ENCODE measurements around the gene ARID3A.

Gene ARID3A

DNA sequence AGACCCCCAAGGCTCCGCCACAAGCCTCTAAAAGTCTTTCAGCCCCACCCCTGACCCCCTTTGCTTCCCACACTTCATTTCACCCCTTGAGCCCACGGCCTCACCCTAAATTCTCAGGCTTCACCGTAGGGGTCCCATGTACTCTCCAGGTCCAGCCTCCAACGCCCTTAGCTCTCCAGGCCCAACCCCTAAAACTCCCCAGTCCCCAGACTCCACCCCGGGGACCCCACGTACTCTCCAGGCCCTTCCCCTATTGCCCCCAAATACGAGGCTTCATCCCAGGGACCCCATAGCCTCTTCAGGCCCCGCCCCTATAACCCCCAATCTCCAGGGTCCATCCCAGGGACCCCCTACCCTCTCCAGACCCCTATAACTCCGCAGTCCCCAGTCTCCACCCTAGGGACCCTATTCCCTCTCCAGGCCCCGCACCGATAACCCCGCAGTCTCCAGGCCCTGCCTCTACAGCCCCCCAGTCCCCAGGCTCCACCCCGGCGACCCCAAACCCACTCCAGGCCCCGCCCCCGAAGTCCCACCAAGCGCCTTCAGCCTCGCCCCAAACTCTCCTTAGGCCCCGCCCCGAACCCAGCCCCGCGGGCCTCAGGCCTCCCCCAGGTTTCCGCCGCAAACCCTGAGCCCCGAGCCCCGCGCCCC, 33.5 kb upstream of the ARID3A start:
- DNase-seq = no peak

DNA sequence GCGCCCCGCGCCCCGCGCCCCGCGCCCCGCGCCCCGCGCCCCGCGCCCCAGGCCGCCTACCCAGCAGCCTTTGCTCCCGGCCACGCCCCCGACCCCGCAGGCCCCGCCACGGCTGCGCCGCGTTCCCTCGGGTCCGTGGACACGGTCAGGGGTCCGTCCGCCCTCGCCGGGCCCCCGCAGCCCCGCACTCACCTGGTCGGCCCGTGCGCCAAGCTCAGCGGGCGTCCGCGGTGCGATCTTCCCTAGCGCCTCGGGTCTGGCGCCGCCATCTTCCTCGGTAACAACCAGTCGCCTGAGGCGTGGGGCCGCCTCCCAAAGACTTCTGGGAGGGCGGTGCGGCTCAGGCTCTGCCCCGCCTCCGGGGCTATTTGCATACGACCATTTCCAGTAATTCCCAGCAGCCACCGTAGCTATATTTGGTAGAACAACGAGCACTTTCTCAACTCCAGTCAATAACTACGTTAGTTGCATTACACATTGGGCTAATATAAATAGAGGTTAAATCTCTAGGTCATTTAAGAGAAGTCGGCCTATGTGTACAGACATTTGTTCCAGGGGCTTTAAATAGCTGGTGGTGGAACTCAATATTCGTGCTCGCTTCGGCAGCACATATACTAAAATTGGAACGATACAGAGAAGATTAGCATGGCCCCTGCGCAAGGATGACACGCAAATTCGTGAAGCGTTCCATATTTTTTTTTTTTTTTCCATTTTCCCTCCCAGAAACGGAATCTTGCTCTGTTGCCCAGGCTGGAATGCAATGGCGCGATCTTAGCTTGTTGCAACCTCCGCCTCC, 32.7 kb upstream of the ARID3A start, which contains the start of the genes MED16 and RNU6-9:
MED16 (minus strand) TSS at position 294 of the 796 bp plus-strand sequence. CDS start 2,056 bp downstream, outside the sequence.
RNU6-9 (plus strand) TSS at position 591 of the 796 bp plus-strand sequence.
- peak; percentile 82 for DNase-seq

- DNase-seq = no peak
These were observed 29.4 kb upstream of the ARID3A start for GRCh38 chr19:896434-896833.

DNA sequence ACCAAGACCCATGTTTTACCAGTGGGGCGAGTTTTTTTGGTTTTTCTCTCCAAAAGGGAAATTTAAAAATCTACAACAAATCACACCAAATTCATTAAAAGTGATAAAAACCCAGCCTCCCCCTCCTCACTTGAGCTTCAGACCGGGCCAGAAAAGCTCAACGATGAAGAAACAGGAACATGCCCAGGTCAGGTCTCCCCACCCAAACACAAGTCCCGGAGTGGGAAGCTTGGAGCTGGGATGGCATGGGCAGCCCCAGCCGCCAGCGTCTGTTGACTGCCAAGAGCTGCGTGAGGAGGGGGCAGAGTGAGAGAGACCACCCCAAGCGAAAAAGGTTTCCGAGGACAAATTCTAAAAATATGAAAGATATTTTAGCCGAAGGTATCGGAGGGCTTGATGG, 28.8 kb upstream of the ARID3A start:
- DNase-seq = no peak

- no peak for DNase-seq
These were observed 28.3 kb upstream of the ARID3A start for GRCh38 chr19:897442-898039.

GRCh38 chr19:898663-899062, 27.2 kb upstream of the ARID3A start:
- DNase-seq = peak; percentile 62

DNA sequence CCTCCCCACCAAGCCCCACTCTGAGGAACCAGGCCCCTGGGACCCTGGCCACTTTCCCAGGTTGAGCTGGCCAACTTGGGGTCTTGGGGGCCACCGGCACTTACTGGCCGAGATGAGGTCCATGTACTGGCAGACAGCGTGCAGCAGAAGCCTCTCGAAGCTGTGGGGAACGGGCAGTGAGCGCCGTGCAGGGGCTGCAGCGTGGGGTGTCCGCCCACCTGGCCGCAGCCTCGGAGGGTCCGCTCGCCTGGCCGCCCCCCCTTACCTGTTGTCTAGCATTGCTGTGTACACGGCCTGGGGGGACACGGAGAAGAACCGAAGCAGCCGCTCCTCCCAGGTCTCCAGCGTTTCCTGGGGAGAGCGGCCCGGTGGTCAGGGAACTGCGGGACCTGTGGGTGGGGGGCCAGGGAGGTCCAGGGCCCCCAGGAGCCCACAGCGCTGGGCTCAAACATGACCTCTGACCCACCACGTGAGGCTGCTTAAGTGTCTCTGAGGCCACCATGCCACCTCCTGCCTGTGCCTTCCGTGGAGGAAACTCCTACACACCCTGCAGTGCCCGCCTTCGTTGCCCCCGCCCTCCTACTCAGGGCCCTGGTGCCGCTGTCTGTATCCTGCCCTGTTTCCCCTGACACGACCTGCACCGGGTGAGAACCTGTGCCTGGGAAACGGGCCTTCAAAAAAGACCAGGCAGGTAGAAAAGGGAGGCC, 26.3 kb upstream of the ARID3A start:
- no peak for DNase-seq

DNA sequence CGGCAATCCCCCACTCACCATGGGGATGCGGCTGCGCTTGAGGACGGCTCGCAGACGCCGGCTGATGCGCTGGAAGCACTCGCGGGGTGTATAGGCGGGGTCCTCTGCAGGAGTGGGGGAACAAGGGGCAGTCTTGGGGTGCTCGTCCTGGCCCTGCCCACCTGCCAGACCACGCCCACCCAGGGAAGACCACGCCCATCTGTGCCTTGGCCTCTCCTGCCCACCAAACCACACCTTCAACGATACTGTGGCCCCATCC, 25.9 kb upstream of the ARID3A start:
- DNase-seq = no peak

GRCh38 chr19:900302-901111, 25.3 kb upstream of the ARID3A start:
- DNase-seq = no peak

- DNase-seq = no peak
These were observed 24.4 kb upstream of the ARID3A start for GRCh38 chr19:901216-902092.

DNA sequence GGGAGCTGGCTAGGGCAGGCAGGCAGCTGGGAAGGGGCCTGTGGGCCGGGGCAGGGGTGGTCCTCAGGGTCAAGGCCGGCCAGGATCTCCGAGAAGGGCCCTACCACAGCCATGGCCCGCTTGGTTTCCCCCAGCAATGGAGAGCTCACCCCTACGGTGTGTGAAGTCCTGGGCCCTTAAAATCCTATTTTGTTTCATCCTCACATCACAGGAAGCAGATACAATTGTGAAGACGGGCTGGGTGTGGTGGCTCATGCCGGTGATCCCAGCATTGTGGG, 23.8 kb upstream of the ARID3A start:
- no peak for DNase-seq

- no peak for DNase-seq
These were observed 23.2 kb upstream of the ARID3A start for GRCh38 chr19:902446-903226.

- no peak for DNase-seq
These were observed 22.5 kb upstream of the ARID3A start for GRCh38 chr19:903266-903797.

GRCh38 chr19:904545-904944, 21.3 kb upstream of the ARID3A start:
- DNase-seq = no peak

- no peak for DNase-seq
These were observed 19.4 kb upstream of the ARID3A start for GRCh38 chr19:906480-906879.

- DNase-seq = no peak
These were observed 18.5 kb upstream of the ARID3A start for GRCh38 chr19:907183-907853.

- no peak for DNase-seq
These were observed 14.4 kb upstream of the ARID3A start for GRCh38 chr19:911197-912033.

DNA sequence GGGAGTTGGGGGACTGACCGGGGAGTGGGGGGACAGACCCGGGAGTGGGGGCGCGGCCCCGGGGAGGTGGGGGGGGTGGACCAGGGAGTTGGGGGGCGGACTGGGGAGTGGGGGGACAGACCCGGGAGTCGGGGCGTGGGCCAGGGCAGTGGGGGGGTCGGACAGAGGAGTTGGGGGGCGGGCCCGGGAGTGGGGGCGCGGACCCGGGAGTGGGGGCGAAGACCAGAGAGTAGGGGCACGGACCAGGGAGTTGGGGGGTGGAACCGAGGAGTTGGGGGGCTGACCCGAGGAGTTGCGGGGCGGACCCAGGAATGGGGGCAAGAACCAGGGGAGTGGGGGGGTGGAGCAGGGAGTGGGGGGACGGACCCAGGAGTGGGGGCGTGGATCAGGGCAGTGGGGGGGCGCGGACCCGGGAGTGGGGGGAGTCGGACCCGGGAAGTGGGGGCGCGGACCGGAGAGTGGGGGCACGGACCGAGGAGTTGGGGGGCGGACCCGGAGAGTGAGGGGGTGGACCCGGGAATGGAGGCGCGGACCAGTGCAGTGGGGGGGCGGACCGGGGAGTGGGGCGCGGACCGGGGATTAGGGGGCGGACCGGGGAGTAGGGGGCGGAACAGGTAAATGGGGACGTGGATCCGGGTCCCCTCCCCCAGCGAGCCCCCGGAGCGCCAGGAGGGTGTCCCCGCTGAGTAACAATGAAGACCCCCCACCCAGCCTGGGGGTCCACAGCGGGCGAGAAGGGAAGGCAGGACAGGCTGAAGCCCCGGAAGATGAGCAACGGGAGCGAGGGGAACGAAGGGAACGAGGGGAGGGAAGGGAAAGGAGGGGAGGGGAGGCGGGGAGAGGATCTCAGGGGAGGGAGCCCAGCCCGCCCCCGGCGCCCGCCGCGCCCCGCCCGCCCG, 13.4 kb upstream of the ARID3A start:
- no peak for DNase-seq
